ENCODE data around the gene AMPD1. TPM values are rescaled to one million over a fixed set of nuclear protein-coding genes. Genes with fewer than 3 reads are reported as not detected.

AMPD1 gene
- total and polyA plus RNA-seq, 2 experiments from 2014 or later: 0.27 TPM; not detected in 1

- H3K27me3 ChIP-seq (ENCODE audit: insufficient read depth): no peaks in the 10 kb centered on the region
- H3K27ac ChIP-seq (ENCODE audit: low read depth): no peak overlapping the region
- Mint-ChIP-seq H3K9me3 (no peaks in the 10 kb centered on the region), H3K36me3 (ENCODE audit: low read depth) (peaks cover 93% of the 10 kb centered on the region), H3K4me1 (peaks cover 5% of the 10 kb centered on the region), H3K4me3 (no peak overlapping the region), H3K27ac (no peak overlapping the region), H3K27me3 (ENCODE audit: insufficient read depth, low read depth, poor library complexity) (peaks cover 12% of the 10 kb centered on the region)
- no peaks in the 10 kb centered on the region for H3K9me2 ChIP-seq (ENCODE audit: insufficient read depth)
- no peak overlapping the region for H3K4me2 ChIP-seq
- no peak for TF ChIP-seq ZNF331 (CRISPR knock-in tag; IDR thresholded peaks at IDR 0.05; ENCODE audit: low read depth)
- TF ChIP-seq JUNB (IDR thresholded peaks at IDR 0.05; ENCODE audit: unreplicated experiment): no peak
- TF ChIP-seq EZH2phosphoT487 (IDR thresholded peaks at IDR 0.05; ENCODE audit: unreplicated experiment): no peak
- no peak for TF ChIP-seq STAT1 (IDR thresholded peaks at IDR 0.05; ENCODE audit: unreplicated experiment)
- no peak for TF ChIP-seq ETS1 (IDR thresholded peaks at IDR 0.05)
- TF ChIP-seq ZNF114 (CRISPR knock-in tag; IDR thresholded peaks at IDR 0.05): no peak
- no peak for TF ChIP-seq ZNF462 (CRISPR knock-in tag; IDR thresholded peaks at IDR 0.05)
- no peak for TF ChIP-seq EZH2 (IDR thresholded peaks at IDR 0.05; ENCODE audit: low read depth, unreplicated experiment)
- TF ChIP-seq CTCF (conservative IDR thresholded peaks at IDR 0.05; ENCODE audit: low read depth in 2 of 2): no peak
- TF ChIP-seq NANOG (IDR thresholded peaks at IDR 0.05; ENCODE audit: borderline replicate concordance): no peak
- TF ChIP-seq CREB1 (CRISPR knock-in tag; IDR thresholded peaks at IDR 0.05; ENCODE audit: low read depth): no peak
- no peak for TF ChIP-seq REST (IDR thresholded peaks at IDR 0.05; ENCODE audit: unreplicated experiment)
- no peak for TF ChIP-seq POLR2AphosphoS5 (IDR thresholded peaks at IDR 0.05; ENCODE audit: low read depth)
- peaks cover 7% of the 10 kb centered on the region; the same call in 1 of the 2 replicates for H4K20me1 ChIP-seq (replicated peaks; ENCODE audit: insufficient read depth)
- ATAC-seq (no peak), DNase-seq (ENCODE audit: low spot score) (no peak)
- no peak overlapping the region for H3K4me3 ChIP-seq
- no peak overlapping the region for H2AFZ ChIP-seq
- H3K79me2 ChIP-seq (replicated peaks; ENCODE audit: insufficient read depth): peaks cover 10% of the 10 kb centered on the region
- peaks cover 74% of the 10 kb centered on the region for H3K36me3 ChIP-seq (ENCODE audit: insufficient read depth)
- H3F3A ChIP-seq (replicated peaks; ENCODE audit: low read depth): peaks cover 11% of the 10 kb centered on the region; the same call in 1 of the 2 replicates
- H3K4me1 ChIP-seq (ENCODE audit: insufficient read depth): peaks cover 9% of the 10 kb centered on the region
These were observed 25.1 kb upstream of the AMPD1 start for GRCh38 chr1:114720492-114720891.
